HG02763 (cell line): ENCODE results near the gene FASTK.

Experiments
- ATAC-seq: cut with Tn5 transposase; IDR thresholded peaks from one replicate; pipeline ENCODE4 v1.9.1; 2021; ENCODE audit warnings: mild to moderate bottlenecking, moderate library complexity; ENCODE audit not compliant: unreplicated experiment

The FASTK gene

DNA sequence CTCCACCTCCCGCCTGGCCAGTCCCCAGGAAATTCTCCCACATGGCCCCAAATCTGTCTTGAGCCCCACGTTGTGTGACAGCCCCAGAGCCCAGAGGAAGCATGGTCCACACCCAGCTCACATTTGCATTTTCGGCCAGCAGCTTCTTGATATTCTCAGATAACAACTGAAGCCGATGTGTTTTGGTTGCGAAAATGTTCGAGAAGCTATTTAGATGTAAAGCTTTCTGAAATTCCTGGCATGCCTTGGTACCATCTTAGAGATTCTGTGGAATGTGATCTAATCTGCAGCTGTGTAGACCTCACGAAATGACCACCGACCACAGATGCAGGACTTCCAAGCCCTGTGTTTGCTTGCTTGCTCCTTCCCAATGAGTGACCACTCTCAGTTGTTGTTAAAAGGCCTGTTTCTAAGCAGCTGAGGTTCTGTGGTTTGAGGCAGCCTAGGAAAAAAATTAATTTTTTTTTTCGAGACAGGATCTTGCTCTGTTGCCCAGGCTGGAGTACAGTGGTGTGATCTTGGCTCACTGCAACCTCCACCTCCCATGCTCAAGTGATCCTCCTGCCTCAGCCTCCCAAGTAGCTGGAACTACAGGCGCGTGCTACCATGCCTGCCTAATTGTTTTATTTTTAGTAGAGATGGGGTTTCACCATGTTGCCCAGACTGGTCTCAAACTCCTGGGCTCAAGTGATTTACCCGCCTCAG is 12.4 kb downstream of the FASTK start:
- ATAC-seq = no peak

- no peak for ATAC-seq
Observed at GRCh38 chr7:151066273-151066974, 14.2 kb downstream of the FASTK start.

DNA sequence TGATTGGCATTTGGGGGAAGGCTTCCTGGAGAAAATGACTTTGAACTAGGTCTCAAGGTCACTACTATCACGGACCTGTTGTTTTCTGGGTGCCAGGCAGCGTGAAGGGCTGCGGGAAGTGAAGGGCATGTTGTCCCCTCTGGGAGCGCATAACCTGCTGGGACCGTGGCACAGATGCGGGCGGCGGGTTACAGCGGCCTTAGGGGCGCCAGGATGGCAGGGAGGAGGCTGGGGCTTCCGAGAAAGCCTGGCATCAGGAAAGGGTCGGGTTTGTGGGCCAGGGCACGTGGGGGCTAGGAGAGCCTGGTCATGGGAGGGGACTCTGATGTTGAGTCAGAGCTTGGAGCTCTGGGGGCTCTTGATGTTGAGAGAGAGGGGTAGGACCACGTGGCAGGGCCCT is 15.1 kb downstream of the FASTK start:
- ATAC-seq = no peak

DNA sequence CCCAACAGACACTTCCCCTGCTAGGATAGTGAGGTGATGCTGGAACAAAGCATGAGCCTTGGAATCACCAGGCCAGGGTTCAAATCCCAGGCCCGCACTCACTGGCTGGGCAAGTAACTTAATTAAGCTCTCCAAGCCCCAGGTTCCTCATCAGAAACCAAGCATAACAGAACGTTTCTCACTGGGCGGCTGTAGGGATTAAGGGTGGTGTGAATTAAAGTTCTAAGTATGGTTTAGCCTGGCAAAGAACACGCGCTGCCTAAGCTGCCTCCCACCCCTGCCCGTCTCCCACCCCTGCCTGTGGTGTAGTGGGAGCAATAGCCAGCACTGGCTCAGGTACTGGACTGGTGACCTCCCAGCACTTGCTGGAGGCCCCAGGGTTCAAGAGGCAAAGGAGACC is 15.6 kb downstream of the FASTK start:
- ATAC-seq = no peak

GRCh38 chr7:151064454-151064853 is 16.2 kb downstream of the FASTK start:
- ATAC-seq = no peak

GRCh38 chr7:151063212-151063561 is 17.4 kb downstream of the FASTK start:
- ATAC-seq = no peak

DNA sequence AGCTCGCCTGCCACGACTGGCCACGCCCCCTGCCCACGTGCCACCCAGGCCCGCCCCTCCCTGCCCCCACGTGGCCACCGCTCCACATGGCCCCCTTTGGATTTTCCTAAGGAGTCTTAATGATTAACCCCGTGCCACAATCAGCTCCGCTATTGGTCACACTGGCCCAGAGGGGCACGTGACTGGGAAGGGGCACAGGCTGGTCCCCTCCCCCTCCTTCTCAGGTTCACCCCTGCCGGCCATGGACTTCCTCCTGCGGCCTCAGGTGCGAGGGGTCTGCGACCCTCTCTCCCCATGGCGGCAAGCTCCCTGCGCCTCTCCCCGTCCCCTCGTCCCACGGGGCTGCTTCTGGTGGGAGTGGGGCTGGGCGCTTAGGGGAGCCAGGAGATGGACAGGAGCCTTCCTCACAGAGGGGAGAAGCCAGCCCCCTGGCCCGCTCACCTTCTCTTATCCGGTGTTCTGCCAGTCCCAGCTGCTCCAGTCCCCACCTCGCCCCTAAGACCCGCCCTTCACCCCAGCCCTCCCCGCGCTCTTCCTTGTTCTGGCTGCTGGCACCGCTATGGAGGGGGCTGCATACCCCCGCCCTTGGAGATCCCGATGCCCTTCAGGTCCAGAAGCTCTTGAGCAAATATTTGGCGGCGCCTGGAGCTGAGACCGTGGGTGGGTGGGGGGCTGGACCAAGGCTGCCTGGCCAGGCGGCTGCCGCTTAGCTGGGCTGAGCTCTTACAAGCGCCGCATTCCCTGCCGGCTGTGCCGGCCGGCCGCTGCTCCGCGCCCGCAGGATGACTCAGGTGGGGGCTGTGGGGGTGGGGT is 18.0 kb downstream of the FASTK start:
- no peak for ATAC-seq

- ATAC-seq = no peak
Observed at GRCh38 chr7:151062111-151062398, 18.6 kb downstream of the FASTK start.

DNA sequence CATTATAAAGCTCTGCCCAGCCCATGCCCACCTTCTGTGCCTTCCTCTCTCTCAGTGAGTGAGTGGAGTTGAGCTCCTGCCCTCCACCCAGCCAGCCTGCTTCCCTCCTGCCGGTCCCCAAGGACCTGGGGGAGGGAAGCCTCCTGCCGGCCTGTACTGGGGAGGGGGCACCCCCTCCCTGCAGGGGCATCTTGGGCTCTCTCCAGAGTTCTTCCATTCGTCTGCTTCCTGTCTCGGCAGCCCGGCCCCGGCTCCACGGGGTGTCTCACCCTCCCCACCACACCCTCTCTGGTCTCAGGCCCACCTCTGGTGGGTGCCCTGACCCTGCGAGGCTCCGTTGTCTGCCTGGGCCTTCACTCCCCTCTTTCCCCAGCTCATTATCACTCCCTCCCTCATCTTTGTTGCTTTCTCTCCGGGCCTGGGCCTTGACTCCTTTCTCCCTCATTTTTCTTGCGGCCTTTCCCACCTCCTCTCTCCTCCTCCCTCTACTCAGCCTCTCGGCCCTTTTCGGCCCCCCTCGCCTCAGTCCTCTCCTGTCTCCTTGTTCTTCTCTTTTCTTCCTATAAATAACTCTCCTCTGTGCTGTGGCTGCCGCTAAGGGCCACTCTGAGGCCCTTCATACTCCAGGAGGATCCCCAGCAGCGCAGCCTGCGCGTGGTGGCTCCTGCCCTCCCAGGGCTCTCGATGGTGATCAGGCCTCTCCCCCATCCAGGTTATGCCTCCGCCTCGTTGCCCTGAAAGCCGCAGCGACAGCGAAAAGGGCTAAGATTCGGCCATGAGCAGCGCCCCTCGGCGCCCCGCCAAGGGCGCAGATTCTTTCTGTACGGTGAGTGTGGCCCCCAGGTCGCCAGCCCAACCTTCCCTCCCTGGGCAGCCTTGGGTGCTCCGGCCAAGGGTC is 19.1 kb downstream of the FASTK start:
- no peak for ATAC-seq

DNA sequence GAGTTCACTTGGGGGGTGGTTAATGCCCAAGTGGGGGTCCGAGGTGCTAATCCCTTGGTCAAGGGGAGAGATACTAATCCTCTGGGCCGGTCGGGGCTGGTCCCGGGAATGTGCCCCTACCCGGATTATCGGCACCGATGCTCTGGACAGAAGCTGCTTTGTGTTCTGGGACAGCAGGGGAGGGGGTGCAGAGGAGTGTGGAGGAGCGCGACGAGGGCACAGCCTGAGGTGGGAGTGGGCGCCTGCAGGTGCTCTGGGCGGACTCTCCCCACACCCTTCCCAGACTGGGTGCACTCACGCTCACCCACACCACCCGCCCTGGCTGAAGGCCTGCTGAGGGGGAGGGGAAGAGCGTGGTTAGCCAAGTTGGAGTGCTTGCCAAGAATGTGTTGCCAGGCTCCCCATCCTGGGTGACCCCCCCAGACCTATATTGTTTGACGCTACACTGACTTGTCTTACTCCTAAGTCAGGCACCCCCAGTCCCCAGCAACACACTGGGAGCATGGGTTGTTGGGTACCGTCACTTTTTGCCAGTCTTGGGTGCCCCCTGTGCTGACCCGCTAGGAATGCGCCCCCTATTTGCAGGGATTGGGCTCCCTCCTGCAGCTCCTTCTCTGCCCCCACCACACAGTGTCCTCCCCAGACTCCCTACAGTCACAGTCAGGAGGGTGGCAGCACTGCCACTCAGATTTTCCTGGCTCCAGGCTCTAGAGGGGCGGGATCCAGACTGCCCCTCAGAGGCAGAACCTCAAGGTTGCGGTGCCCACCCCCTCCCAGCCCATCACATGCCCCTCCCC is 20.0 kb downstream of the FASTK start:
- no peak for ATAC-seq

- no peak for ATAC-seq
Observed at GRCh38 chr7:151060113-151060415, 20.5 kb downstream of the FASTK start.

DNA sequence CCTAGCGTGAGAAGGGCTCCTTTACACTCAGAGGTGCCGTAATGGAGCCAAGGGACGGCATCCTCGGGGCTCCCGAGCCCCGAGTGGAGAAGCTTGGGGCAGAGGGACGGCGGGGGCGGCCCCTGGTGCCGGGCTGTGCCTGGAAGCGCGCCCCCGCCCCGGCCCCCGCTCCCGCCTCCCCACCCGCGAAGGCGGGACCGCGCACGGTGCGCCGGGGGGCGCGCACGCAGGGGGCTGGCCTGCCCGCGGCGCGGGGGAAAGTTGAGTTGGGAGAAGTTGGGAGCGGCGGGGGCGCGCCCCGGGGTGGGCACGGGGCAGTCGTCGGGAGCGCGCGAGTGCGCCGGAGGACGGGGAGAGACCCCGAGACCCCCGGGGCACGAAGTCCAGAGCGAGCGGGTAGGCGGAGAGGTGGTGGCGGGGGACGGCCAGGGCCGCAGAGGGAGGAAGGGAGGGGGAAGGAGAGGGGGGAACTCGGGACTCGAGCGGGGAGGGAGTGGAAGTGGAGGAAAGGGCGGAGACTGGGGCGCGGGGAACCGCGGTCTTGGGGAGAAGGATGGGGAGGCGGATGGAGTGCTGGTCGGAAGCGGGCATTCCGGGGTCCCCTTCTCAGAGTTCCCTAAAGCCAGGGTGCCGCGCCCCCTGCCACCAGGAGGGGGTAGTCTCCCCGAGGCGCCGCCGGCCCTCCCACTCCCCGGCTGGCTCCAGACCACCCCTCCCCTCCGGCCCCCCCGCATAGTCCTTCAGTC is 21.1 kb downstream of the FASTK start, which contains the start of gene SLC4A2:
Gene SLC4A2 (plus strand): TSS at position 223 of the 746 bp plus-strand sequence. CDS start 2,399 bp downstream, outside the sequence.
- peak; percentile 30 for ATAC-seq

DNA sequence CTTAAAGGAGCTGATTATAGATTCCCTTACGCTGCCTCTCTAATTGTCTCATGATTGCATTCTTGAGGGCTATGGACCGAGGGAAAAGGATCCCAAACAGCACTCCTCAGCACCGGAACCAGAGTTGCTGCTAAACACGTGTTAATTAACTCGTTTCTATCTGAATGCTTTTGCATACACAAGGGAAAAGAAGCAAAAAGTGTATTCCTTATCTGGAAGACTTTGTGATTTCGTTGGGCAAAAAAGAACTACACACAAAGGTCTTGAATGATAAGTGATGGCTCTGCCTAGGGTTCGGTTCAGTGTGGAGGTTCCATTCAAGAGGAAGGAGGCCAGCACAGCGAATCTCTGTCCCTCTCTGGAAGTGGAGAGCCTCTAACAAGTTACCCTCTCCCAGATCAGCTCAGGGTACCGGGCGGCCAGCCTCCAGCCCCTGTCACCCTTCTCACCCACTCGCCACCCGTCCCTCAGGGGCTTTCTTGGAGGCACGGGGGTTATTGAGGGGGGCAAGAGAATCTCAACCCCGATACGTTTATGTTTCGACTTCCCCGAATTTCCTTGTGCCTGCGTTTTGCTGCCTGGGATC is 21.7 kb downstream of the FASTK start:
- no peak for ATAC-seq

DNA sequence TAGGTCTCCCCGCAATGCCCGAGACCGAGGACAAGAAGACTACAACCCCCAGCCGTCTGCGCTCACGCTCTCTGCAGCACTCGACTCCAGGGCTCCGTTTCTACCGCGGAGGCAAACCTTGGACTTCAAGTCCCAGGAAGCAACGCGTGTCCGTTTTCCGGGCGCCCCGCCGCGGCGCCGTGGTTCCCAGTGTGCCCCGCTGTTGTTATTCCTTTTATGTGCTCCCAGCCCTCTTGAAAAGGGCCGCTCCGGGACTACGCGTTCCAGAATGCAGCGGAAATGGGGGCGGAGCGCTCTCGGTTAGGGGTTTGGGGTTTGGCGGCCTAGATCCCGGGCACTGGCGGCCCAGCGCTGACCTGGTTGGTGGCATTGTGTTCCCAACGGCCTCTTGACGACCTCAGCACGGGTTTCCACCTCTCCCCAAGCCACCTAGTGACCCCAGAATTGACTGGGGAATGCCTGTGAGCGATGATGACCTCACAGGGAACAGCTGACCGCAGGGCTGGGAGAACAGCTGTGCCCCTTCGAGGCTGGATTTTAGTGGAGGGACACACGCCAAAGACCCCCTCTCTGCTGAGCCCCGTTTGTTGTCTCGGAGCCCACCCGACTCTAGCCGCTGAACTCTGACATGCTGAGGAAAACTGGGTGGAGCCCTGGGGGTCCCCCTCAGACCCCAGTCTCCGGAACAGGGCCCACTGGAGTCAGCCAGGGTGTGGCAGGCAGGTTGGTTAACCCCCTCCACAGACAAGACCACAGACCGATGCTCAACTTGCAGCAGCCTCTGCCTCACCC is 22.4 kb downstream of the FASTK start:
- ATAC-seq = peak; percentile 88

- ATAC-seq = peak; percentile 2
Observed at GRCh38 chr7:151057506-151057988, 23.1 kb downstream of the FASTK start, which contains the start of gene CDK5. TSS of gene CDK5 (minus strand) at chr7:151057897. CDS start at chr7:151057848, 49 bp downstream.

GRCh38 chr7:151056666-151057505 is 23.7 kb downstream of the FASTK start:
- no peak for ATAC-seq

GRCh38 chr7:151056283-151056665 is 24.3 kb downstream of the FASTK start:
- ATAC-seq = no peak
